Measurements from ENCODE around the gene TCF12. TPM values are rescaled to one million over a fixed set of nuclear protein-coding genes. Genes with fewer than 3 reads are reported as not detected.

The TCF12 gene
- total RNA-seq, 1 donor from 2014 or later, result 93.0 TPM

- Histone ChIP-seq H3K4me1 (no peaks in the 10 kb centered on the region), H3K27me3 (ENCODE audit: low read depth) (no peaks in the 10 kb centered on the region), H3K4me3 (no peak overlapping the region), H3K36me3 (peaks cover 9% of the 10 kb centered on the region), H3K27ac (no peak overlapping the region), H3K9me3 (no peaks in the 10 kb centered on the region)
- TF ChIP-seq, protein P1, sequence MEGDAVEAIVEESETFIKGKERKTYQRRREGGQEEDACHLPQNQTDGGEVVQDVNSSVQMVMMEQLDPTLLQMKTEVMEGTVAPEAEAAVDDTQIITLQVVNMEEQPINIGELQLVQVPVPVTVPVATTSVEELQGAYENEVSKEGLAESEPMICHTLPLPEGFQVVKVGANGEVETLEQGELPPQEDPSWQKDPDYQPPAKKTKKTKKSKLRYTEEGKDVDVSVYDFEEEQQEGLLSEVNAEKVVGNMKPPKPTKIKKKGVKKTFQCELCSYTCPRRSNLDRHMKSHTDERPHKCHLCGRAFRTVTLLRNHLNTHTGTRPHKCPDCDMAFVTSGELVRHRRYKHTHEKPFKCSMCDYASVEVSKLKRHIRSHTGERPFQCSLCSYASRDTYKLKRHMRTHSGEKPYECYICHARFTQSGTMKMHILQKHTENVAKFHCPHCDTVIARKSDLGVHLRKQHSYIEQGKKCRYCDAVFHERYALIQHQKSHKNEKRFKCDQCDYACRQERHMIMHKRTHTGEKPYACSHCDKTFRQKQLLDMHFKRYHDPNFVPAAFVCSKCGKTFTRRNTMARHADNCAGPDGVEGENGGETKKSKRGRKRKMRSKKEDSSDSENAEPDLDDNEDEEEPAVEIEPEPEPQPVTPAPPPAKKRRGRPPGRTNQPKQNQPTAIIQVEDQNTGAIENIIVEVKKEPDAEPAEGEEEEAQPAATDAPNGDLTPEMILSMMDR (IDR thresholded peaks at IDR 0.05), result no peak
- no peak for DNase-seq
- intact Hi-C loops (cut with DNase I), result no loop called here
- ATAC-seq, result no peak
These were observed 172.0 kb downstream of the TCF12 start for GRCh38 chr15:57090496-57090859.

GRCh38 chr15:57091636-57092035 is 173.2 kb downstream of the TCF12 start:
- intact Hi-C loops (cut with DNase I), result no loop called here
- DNase-seq (no peak), ATAC-seq (no peak)
- no peaks in the 10 kb centered on the region for H3K27me3 ChIP-seq (ENCODE audit: low read depth)
- no peaks in the 10 kb centered on the region for H3K4me1 ChIP-seq
- peaks cover 9% of the 10 kb centered on the region for H3K36me3 ChIP-seq
- TF ChIP-seq, protein P1 (IDR thresholded peaks at IDR 0.05), result no peak
- H3K9me3 ChIP-seq, result no peaks in the 10 kb centered on the region
- no peak overlapping the region for H3K27ac ChIP-seq
- no peak overlapping the region for H3K4me3 ChIP-seq

DNA sequence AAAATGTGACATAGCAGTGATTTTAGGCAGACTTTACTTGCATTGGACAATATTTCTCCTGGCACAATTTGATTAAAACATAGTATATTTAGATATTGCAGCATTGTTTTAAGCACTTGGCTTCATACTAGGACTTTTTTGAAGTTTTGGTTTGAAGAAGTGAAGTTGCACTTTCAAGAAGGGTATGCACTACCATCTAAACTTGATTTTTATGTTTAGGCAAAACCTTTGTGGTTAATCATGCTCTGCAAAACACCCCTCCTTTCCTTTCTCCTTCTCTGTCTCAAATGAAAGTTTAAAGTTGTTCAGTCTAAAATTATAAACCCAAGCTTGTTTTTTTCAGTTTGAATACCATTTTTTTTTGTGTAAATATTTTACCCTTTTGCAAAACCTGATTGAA is 173.8 kb downstream of the TCF12 start:
- ATAC-seq (no peak), DNase-seq (no peak)
- TF ChIP-seq, protein P1 (IDR thresholded peaks at IDR 0.05), result no peak

DNA sequence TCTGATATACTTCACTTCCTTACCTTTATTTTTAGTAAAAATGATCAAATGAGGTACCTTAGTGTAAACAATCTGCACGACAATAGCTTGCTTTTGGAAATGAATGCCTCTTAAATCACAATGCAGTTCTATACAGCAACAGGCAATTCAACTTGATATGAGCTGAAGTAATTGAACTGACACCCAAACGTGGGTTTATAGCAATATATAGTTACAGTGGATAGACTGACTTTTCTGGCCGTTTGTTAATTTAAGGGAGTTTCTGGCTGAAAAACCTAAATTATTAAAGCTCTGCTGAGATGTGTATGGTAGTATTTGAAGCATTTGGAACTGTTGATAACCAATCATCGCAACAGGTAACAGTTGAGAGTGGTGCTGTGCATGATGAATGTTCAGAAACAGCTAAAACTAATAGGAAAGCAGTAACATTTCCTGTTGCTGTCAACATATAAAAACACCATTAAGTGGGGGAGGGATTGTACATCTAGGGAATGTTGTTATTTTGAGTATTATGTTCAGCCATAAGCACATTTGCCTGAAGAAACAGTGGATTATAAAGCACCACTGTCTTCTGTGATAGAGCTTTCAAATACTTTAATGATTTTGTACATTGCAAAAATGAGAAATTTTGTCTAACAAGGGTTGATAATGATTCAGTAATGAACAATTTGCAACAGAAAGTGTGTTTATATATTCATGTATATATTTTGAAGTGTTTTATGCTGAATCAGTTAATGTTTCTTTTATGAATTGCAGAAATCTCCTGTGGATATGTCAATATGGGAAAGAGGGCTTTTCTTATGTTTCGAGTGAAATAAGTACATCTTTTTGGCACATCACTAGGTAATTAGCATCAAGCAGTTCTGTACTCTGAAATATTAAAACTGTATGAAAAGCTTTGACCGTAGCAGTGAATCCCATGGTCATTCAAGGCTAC is 176.1 kb downstream of the TCF12 start:
- TF ChIP-seq, protein P1 (IDR thresholded peaks at IDR 0.05), result no peak
- no peaks in the 10 kb centered on the region for H3K27me3 ChIP-seq (ENCODE audit: low read depth)
- intact Hi-C loops (cut with DNase I), result no loop called here
- ATAC-seq (no peak), DNase-seq (no peak)
- H3K9me3 ChIP-seq, result no peaks in the 10 kb centered on the region
- H3K4me1 ChIP-seq, result no peaks in the 10 kb centered on the region
- no peak overlapping the region for H3K4me3 ChIP-seq
- no peak overlapping the region for H3K27ac ChIP-seq
- peaks cover 9% of the 10 kb centered on the region for H3K36me3 ChIP-seq

More for the DNA sequence above, 173.8 kb downstream of the TCF12 start:
- Histone ChIP-seq H3K27ac (no peak overlapping the region), H3K9me3 (no peaks in the 10 kb centered on the region), H3K4me3 (no peak overlapping the region), H3K27me3 (ENCODE audit: low read depth) (no peaks in the 10 kb centered on the region), H3K36me3 (peaks cover 9% of the 10 kb centered on the region), H3K4me1 (no peaks in the 10 kb centered on the region)
- intact Hi-C loops (cut with DNase I), result no loop called here

DNA sequence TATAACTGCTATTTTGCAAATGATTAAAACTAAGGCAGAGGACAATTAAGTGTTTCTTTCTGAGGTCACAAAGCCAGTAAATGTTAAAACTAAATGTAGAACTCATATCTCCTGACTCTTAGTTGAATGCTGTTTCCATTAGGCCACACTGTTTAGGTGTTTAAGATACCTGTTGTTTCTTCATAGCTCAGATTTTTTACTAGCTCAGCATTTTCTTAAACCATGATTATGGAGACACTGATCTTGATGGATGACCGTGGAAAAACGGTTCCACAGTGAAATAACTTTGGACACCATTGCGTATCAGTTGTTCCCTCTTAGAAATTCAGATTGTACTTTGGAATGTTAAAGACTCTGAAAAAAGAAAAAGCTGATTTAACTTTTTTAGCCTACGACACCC is 177.5 kb downstream of the TCF12 start:
- H3K9me3 ChIP-seq, result no peaks in the 10 kb centered on the region
- TF ChIP-seq, protein P1 (IDR thresholded peaks at IDR 0.05), result no peak
- intact Hi-C loops (cut with DNase I), result no loop called here
- ATAC-seq, result no peak
- DNase-seq, result no peak
- H3K36me3 ChIP-seq, result peaks cover 9% of the 10 kb centered on the region
- no peaks in the 10 kb centered on the region for H3K4me1 ChIP-seq
- no peak overlapping the region for H3K27ac ChIP-seq
- H3K4me3 ChIP-seq, result no peak overlapping the region
- H3K27me3 ChIP-seq (ENCODE audit: low read depth), result no peaks in the 10 kb centered on the region
